ENCODE data around the gene DCTN4. TPM values are rescaled to one million over a fixed set of nuclear protein-coding genes. Genes with fewer than 3 reads are reported as not detected.

DCTN4 gene
- total and polyA plus RNA-seq, 9 of the 15 experiments (the other 6 are each of a cell fraction or from before 2014, with no cell fraction given) = 20.4 to 64.9 (median 49.9) TPM

DNA sequence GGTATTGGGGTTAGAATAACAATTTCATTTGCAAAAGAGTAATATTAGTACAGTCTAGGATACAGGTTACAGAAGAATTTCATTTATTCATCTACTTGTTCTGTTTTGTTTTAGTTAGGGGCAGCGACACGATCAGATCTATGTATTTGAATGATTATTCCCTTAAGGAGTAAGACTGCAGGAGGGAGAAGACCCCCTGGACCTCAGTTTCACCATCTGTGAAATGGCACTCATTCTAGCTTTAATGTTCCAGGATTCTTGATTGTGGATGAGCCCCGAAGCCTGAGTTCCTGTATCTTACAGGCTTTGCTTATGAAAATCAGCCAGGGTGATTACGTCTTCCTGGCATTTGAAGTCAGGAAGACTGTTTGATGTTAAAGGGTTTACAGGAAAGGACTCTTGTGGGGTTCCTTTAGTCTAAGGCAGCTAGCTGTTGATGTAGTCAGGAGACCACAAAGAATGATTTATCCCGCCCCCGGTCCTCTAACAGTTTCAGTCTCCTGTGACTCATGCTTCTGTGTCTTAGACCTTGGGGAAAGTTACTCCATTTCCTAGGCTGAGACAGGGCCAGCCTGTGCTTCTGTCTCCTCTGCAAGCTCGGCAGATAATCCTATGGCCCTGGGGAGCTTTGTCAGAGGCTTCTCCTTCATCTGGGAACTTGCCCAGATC, 31.3 kb upstream of the DCTN4 start (continued):
- TF ChIP-seq, protein P1, sequence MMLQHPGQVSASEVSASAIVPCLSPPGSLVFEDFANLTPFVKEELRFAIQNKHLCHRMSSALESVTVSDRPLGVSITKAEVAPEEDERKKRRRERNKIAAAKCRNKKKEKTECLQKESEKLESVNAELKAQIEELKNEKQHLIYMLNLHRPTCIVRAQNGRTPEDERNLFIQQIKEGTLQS (IDR thresholded peaks at IDR 0.05) = peak; percentile 61
- TF ChIP-seq, protein P1 (CRISPR knock-in tag; conservative IDR thresholded peaks at IDR 0.05) = no peak
- TF ChIP-seq SLC30A9 (CRISPR knock-in tag; IDR thresholded peaks at IDR 0.05) (no peak), ZNF232 (CRISPR knock-in tag; IDR thresholded peaks at IDR 0.05) (no peak), RBM39 (optimal IDR thresholded peaks at IDR 0.05; ENCODE audit: low read depth, low read length) (no peak), ZSCAN32 (CRISPR knock-in tag; IDR thresholded peaks at IDR 0.05) (no peak), EGR1 (conservative IDR thresholded peaks at IDR 0.05) (peak; percentile 81), TEAD2 (tag; IDR thresholded peaks at IDR 0.05) (no peak), EHMT2 (IDR thresholded peaks at IDR 0.05) (no peak), JUN (IDR thresholded peaks at IDR 0.05; ENCODE audit: borderline replicate concordance, low read depth, low read length) (peak; percentile 49; the same call in 1 of the 2 replicates), JUN (CRISPR knock-in tag; IDR thresholded peaks at IDR 0.05; ENCODE audit: borderline replicate concordance) (no peak), CEBPG (CRISPR knock-in tag; IDR thresholded peaks at IDR 0.05) (no peak), CEBPG (tag; conservative IDR thresholded peaks at IDR 0.05 in 1 of 2, IDR thresholded peaks at IDR 0.05 in 1 of 2) (no peak), NR2C1 (IDR thresholded peaks at IDR 0.05) (no peak), NR2C1 (tag; IDR thresholded peaks at IDR 0.05) (no peak), SMAD2 (IDR thresholded peaks at IDR 0.05; ENCODE audit: low read depth, low read length) (no peak)
- TF ChIP-seq, protein P2, sequence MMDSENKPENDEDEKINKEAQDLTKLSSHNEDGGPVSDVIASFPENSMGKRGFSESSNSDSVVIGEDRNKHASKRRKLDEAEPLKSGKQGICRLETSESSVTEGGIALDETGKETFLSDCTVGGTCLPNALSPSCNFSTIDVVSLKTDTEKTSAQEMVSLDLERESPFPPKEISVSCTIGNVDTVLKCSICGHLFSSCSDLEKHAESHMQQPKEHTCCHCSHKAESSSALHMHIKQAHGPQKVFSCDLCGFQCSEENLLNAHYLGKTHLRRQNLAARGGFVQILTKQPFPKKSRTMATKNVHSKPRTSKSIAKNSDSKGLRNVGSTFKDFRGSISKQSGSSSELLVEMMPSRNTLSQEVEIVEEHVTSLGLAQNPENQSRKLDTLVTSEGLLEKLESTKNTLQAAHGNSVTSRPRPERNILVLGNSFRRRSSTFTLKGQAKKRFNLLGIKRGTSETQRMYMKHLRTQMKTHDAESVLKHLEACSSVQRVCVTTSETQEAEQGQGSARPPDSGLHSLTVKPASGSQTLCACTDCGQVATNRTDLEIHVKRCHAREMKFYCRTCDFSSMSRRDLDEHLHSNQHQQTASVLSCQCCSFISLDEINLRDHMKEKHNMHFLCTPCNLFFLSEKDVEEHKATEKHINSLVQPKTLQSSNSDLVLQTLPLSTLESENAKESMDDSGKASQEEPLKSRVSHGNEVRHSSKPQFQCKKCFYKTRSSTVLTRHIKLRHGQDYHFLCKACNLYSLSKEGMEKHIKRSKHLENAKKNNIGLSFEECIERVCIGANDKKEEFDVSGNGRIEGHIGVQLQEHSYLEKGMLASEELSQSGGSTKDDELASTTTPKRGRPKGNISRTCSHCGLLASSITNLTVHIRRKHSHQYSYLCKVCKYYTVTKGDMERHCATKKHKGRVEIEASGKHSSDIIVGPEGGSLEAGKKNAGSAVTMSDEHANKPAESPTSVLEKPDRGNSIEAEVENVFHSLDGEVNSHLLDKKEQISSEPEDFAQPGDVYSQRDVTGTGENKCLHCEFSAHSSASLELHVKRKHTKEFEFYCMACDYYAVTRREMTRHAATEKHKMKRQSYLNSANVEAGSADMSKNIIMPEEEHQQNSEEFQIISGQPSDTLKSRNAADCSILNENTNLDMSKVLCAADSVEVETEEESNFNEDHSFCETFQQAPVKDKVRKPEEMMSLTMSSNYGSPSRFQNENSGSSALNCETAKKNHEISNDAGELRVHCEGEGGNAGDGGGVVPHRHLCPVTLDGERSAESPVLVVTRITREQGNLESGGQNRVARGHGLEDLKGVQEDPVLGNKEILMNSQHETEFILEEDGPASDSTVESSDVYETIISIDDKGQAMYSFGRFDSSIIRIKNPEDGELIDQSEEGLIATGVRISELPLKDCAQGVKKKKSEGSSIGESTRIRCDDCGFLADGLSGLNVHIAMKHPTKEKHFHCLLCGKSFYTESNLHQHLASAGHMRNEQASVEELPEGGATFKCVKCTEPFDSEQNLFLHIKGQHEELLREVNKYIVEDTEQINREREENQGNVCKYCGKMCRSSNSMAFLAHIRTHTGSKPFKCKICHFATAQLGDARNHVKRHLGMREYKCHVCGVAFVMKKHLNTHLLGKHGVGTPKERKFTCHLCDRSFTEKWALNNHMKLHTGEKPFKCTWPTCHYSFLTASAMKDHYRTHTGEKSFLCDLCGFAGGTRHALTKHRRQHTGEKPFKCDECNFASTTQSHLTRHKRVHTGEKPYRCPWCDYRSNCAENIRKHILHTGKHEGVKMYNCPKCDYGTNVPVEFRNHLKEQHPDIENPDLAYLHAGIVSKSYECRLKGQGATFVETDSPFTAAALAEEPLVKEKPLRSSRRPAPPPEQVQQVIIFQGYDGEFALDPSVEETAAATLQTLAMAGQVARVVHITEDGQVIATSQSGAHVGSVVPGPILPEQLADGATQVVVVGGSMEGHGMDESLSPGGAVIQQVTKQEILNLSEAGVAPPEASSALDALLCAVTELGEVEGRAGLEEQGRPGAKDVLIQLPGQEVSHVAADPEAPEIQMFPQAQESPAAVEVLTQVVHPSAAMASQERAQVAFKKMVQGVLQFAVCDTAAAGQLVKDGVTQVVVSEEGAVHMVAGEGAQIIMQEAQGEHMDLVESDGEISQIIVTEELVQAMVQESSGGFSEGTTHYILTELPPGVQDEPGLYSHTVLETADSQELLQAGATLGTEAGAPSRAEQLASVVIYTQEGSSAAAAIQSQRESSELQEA (IDR thresholded peaks at IDR 0.05; ENCODE audit: low read depth) = no peak
- TF ChIP-seq, protein P3, sequence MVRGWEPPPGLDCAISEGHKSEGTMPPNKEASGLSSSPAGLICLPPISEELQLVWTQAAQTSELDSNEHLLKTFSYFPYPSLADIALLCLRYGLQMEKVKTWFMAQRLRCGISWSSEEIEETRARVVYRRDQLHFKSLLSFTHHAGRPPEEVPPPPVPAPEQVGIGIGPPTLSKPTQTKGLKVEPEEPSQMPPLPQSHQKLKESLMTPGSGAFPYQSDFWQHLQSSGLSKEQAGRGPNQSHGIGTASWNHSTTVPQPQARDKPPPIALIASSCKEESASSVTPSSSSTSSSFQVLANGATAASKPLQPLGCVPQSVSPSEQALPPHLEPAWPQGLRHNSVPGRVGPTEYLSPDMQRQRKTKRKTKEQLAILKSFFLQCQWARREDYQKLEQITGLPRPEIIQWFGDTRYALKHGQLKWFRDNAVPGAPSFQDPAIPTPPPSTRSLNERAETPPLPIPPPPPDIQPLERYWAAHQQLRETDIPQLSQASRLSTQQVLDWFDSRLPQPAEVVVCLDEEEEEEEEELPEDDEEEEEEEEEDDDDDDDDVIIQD (CRISPR knock-in tag; IDR thresholded peaks at IDR 0.05) = no peak
